HG02759 (cell line): ENCODE measurements around the gene HES4.

Source experiments
- ATAC-seq: cut with Tn5 transposase; IDR thresholded peaks from one replicate; pipeline ENCODE4 v1.9.1; 2021; ENCODE audit warnings: mild to moderate bottlenecking, moderate library complexity; ENCODE audit not compliant: unreplicated experiment

HES4 gene, protein sequence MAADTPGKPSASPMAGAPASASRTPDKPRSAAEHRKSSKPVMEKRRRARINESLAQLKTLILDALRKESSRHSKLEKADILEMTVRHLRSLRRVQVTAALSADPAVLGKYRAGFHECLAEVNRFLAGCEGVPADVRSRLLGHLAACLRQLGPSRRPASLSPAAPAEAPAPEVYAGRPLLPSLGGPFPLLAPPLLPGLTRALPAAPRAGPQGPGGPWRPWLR

DNA sequence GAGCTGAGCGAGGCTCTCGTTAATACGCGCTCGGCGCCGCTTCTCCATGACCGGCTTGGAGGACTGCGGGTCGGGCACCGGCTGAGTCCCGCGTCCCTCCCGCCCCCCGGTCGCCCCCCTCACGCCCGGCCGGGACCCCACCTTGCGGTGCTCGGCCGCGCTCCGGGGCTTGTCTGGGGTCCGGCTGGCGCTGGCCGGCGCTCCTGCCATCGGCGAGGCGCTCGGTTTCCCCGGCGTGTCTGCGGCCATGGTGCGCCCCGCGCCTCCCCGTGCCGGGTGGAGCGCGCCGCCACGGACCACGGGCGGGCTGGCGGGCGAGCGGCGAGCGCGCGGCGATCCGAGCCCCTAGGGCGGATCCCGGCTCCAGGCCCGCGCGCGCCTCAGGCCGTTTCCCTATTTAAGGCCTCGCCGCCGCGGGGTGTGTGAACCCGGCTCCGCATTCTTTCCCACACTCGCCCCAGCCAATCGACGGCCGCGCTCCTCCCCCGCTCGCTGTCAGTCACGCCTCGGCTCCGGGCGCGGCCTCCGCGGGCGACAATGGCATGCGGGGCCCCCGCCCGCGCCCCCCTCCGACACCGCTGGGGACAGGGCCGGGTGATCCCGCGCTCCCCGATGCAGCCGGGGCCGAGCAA is at the start of gene HES4:
Gene HES4 (minus strand): TSS at position 373 of the 632 bp plus-strand sequence. CDS start 124 bp downstream, at position 249.
- ATAC-seq: peak; percentile 50

DNA sequence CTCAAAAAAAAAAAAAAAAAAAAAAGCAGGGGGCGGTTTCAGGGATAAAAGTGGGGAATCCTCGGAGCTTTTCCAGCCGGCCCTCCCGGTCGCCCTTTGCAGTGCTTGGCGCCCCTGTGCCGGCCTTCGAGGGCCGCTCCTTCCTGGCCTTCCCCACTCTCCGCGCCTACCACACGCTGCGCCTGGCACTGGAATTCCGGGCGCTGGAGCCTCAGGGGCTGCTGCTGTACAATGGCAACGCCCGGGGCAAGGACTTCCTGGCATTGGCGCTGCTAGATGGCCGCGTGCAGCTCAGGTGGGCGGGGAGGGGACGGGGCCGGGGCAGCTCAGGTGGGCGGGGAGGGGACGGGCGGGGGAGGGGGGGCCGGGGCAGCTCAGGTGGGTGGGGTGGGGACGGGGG is 48.9 kb upstream of the HES4 start:
- no peak for ATAC-seq

DNA sequence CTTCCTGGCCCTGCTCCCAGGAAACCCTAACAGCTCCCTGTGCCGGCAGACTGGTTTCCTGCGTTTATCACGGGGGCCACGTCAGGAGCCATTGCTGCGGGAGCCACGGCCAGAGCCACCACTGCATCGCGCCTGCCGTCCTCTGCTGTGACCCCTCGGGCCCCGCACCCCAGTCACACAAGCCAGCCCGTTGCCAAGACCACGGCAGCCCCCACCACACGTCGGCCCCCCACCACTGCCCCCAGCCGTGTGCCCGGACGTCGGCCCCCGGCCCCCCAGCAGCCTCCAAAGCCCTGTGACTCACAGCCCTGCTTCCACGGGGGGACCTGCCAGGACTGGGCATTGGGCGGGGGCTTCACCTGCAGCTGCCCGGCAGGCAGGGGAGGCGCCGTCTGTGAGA is 48.1 kb upstream of the HES4 start:
- ATAC-seq: no peak

DNA sequence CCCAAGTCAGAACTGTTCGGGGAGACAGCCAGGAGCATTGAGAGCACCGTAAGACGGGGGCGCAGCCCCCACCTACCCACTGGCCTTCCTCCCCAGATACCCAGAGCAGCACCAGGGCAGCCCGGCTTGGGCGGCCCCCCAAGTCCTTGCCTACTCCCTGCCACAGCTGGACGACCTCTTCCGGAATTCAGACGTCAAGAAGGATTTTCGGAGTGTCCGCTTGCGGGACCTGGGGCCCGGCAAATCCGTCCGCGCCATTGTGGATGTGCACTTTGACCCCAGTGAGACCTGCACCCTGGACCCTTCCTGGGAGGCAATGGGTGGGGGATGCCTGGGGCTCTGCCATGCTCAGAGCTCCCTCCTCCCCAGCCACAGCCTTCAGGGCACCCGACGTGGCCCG is 47.5 kb upstream of the HES4 start:
- no peak for ATAC-seq

DNA sequence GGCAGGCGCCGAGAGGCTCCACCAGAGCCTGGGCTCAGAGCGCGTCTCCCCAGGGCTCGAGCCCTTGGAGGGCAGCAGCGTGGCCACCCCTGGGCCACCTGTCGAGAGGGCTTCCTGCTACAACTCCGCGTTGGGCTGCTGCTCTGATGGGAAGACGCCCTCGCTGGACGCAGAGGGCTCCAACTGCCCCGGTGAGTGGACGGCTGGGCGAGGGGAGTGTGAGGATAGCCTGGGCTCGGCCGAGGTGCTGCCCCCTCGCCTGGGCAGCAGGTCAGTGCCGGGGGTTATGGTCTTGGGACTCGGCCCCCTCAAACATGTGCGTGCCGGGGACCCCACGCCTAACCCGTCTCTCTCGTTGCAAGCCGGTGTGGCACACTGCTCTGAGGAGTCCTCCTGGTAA is 46.9 kb upstream of the HES4 start:
- no peak for ATAC-seq

DNA sequence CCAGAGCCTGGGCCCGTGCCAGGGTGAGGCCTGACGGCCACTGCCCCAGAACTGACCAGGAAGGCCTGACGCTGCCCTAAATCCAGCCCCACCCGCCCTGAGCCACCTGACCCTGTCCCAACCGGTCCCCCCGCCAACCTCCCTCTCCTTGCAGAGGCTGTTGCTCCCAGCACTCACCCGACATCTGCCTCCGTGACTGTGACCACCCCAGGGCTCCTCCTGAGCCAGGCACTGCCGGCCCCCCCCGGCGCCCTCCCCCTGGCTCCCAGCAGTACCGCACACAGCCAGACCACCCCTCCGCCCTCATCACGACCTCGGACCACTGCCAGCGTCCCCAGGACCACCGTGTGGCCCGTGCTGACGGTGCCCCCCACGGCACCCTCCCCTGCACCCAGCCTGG is 46.3 kb upstream of the HES4 start:
- ATAC-seq: no peak

DNA sequence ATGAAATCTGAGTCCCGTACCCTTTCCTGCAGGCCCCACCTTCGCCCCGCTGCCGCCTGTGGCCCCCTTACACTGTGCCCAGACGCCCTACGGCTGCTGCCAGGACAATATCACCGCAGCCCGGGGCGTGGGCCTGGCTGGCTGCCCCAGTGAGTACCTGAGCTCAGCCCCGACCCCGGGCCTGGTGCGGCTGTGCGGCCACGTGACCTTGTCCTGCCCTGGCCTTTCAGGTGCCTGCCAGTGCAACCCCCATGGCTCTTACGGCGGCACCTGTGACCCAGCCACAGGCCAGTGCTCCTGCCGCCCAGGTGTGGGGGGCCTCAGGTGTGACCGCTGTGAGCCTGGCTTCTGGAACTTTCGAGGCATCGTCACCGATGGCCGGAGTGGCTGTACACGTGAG is 45.2 kb upstream of the HES4 start:
- no peak for ATAC-seq

DNA sequence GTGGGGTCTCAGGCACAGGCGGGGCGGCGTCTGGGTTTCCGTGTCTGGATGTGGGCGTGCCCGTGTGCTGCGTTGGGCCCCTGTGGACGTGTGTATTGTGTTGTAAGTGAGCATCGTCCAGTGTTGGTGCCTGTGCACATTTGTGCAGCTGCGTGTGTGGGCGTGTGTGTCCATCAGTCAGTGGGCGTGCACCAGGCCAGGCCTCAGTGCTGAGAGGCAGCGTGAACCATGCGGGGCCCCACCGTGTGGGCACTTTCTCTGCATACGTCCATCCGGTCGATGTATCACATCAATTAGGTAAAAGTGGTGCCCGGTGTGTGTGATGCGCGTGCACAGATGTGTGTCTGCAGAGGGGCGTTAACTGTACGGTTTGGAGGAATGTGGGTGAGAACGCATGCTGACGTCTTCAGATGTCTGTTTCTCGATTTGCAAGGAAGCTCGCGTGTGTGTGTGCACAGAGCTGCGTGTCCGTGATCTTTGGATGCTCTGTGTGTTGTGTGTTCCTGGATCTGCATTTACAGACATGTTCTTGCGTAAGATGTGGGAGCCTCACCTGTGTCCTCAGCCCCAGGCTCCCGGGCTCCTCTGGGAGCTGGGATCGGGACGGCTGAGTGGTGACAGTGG is 44.7 kb upstream of the HES4 start:
- ATAC-seq: no peak

DNA sequence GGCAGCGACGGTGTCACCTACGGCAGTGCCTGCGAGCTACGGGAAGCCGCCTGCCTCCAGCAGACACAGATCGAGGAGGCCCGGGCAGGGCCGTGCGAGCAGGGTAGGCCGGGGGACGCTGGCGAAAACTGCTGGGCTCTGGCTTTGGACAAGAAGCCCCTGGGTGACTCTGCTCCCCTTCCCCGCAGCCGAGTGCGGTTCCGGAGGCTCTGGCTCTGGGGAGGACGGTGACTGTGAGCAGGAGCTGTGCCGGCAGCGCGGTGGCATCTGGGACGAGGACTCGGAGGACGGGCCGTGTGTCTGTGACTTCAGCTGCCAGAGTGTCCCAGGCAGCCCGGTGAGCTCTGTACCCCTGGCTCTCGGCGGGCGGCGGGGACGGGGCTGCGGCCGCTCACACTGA is 44.0 kb upstream of the HES4 start:
- no peak for ATAC-seq

DNA sequence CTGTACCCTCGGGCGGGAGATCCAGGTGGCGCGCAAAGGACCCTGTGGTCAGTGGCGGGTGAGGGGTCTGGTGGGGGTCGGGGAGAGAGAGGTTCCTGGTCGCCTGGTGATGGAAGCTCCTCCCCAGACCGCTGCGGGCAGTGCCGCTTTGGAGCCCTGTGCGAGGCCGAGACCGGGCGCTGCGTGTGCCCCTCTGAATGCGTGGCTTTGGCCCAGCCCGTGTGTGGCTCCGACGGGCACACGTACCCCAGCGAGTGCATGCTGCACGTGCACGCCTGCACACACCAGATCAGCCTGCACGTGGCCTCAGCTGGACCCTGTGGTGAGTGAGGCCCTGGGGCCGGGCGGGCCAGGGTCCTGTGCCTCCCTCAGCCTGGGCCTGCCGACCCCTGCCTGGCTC is 43.5 kb upstream of the HES4 start:
- ATAC-seq: no peak

DNA sequence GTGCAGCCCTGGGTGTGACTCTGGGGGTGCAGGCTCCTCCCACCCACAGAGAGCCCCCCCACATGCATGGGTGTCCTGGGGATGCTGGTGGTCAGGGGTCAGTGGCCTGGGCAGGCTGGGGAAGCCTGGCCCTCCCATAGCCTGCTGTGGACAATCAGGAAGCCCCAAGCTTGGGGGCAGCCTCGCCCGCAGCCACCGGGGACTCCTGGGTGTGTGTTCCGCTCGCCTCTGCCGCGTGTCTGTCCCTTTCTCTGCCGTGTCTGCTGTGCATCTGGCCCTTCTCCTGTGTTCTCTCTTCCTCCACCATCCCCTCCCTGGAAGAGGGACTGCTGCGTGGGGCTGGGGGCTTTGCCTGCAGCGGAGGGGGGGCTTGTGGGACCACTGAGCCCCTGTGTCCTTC is 42.9 kb upstream of the HES4 start:
- no peak for ATAC-seq

DNA sequence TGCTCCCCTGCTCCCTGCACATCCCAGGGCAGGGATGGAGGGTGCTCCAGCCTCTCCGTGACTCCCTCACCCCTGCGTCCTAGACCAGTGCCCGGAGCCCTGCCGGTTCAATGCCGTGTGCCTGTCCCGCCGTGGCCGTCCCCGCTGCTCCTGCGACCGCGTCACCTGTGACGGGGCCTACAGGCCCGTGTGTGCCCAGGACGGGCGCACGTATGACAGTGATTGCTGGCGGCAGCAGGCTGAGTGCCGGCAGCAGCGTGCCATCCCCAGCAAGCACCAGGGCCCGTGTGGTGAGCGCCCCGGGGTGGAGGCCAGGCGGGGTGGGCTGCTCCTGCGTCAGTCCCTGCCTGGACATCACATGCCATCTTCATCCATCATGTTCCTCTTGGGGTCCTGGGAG is 42.0 kb upstream of the HES4 start:
- no peak for ATAC-seq

DNA sequence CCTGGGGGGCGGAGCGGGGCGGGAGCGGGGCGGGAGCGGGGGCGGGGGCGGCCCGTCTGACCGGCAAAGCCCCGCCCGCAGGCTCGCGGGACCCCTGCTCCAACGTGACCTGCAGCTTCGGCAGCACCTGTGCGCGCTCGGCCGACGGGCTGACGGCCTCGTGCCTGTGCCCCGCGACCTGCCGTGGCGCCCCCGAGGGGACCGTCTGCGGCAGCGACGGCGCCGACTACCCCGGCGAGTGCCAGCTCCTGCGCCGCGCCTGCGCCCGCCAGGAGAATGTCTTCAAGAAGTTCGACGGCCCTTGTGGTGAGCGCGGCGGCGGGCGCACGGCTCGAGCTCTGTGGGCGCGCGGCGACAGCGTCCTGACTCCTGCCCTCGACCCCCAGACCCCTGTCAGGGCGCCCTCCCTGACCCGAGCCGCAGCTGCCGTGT is 41.2 kb upstream of the HES4 start:
- peak; percentile 7 for ATAC-seq

DNA sequence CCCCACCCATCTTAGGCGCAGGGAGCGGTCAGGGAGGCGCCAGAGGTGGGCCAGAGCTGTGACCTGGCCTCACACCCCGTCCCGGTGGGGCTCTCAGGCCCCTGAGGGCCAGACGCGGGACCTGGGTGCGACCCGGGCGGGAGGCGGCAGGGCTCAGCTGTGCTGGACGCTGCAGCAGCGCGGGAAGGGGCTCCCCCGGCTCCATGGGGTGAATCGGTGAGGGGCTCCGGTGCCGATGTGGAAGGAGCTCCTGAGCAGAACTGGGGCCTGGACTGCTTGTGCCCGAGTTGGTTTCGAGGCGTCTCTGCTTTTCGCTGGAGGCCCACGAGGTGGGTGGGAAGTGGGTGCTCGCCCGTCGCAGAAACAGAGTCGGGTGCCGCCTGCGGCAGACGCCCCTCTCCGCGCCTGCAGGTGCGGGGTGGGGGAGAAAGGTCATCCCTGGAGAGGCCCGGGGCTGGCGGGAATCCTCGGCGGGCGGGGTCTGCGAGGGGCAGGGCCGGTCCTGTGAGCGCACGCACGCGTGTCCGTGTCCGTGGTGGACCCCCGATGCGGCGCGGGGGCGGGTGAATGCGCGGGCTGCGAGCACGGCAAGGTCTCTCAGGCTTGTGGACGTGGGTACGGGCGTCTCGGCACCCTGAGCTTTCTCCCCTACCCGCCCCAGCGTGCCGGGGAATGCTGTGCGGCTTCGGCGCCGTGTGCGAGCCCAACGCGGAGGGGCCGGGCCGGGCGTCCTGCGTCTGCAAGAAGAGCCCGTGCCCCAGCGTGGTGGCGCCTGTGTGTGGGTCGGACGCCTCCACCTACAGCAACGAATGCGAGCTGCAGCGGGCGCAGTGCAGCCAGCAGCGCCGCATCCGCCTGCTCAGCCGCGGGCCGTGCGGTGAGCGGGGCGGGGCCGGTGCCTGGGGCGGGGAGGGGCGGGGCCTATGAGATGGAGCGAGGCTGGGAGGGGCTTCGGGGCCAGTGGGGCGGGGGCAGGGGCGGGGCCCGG is 40.4 kb upstream of the HES4 start:
- ATAC-seq: peak; percentile 44

DNA sequence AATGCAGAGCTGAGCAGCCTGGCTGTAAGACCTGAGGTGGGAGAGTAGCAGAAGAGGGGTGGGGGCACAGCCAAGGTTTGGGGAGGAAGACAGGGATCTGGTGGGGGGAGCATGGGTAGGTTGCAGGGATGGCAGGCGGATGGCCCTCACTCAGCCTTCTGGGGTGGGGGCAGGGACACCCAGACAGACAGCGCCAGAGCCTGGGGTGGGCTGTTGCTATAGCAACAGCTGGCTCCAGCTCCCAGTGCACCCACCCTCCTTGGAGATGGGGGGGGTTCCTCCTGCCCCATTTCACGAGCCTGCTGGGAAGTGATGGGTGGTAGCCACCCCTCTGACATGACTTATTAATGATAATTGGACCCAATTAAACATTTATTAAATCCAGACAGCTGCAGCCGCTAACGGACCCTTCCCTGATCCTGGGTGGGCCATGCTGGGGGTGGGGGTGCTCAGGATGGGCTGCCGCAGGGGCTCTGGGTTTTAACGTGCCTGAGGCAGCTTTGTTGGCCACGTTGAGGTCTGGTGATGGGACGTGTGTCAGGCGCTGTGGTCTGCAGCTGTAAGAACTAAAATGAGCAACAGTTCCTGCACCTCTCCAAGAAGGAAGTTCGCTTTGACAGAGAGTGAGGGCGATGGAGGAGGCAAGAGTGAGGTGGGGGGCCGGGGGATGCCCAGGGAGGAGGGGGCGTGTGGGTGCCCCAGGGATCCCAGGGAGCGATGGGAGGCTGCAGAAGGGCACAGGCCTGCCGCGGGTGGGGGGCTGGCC is 39.4 kb upstream of the HES4 start:
- no peak for ATAC-seq

DNA sequence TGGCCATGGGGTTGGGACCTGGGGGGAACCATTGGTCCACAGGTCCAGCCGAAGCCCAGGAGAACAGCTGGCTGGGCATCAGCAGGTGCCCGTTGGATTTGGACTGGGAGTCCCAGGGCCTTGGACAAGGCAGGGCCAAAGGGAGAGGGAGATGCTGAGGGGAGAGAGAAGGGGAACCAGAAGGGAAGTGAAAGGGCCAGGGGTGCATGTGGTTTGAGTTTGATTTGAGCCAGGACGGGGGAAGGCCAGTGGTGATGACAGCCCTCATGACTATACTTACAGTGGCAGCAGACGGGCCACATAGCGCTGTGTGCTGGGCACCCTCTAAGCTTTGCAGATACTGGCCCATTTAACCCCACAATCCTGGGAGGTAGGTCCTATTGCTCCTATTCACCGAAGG is 38.8 kb upstream of the HES4 start:
- peak; percentile 52 for ATAC-seq

DNA sequence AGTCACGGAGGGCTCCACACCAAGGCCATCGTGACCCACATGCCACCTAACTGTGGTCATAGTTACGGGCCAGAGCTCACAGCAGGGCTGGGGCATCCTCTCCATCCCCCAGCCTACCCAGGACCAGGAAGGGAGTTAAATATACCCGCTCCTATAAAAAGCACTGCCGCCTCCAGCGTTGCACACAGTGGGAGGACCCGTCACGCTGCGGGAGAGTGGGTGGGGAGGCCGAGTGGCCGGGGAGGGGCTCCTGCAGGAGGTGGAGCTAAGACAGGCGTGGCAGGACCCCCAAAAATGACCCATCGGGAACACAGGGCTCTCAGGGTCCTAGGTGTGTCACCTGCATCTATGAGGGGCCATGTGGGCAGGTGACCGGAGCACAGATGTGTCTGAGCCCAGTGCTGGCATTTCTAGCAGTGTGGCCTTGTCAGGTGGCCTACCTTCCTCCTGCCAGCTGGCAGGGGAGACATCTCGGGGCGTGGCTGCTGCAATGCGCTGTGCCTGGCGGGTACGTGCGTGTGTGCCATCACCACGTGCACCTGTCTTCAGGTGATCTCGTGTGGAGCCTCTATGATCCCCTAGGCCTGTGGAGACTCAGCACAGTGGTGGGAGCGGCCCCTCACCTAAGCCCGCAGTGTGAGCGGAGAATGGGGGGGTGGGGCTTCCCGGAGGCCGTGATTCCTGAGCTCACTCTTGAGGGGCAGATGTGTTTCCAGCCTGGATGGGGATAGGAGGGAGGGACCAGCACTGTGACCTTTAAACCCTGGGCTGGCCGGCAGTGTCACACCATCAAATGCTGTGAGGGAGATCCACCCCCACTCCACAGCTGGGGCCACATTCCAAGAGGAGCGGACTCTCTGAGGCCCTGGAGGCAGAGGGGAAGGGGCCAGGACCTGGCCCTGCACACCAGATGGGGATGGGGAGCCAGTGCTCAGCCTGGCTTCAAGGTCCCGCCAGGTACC is 37.8 kb upstream of the HES4 start:
- ATAC-seq: no peak

DNA sequence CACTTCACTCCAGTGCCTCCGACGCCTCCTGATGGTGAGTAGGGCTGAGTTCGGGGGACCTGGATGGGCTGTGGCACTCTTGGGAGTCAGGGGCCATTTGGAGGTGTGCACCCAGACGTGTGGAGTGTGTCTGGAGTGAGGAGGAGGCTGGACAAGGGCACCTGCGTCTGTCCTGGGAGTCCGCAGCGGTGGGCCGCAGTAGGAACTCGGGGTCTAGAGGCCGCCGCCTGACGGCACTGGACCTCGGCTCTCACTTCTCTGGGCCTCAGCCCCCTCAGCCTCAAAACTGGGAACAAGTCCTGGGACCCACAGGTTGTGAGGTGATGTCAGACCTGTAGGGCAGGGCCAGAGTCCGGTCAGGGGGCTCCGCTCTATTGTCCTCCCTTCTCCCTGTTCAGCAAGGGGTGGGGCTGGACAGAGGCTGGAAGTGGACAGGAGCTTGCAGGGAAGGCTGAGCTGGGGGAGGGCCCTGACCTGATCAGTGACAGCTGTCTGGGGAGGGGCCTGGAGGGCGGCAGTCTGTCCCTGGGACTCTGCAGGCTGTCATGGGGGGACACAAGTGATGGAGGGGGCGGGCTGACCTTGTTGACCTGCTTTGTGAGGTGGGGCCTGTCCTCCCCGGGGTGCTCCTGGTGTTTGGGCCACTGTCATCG is 35.5 kb upstream of the HES4 start:
- ATAC-seq: no peak

DNA sequence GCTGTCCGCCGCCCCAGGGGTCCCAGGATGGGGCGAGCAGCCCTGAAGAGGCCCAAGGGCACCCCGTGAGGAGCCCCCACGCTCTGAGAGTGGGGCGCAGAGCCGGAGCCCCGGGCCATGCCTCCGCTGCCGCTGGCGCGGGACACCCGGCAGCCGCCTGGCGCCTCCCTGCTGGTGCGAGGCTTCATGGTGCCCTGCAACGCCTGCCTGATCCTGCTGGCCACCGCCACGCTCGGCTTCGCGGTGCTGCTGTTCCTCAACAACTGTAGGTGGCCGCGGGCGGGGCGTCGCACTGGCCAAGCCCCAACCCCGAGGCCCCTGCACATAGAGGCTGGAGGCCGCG is 34.5 kb upstream of the HES4 start:
- no peak for ATAC-seq
